ENCODE measurements around the gene ARAP1. TPM values are rescaled to one million over a fixed set of nuclear protein-coding genes. Genes with fewer than 3 reads are reported as not detected.

ARAP1 gene
- total RNA-seq, 2 donors from 2014 or later = 74.0 to 83.8 TPM

GRCh38 chr11:72760539-72761405, 8.6 kb upstream of the ARAP1 start:
- H3K27me3 ChIP-seq = no peaks in the 10 kb centered on the region
- H3K27ac ChIP-seq = peak overlapping the region; percentile 66 to 80
- no peak for TF ChIP-seq CTCF (IDR thresholded peaks at IDR 0.05)

GRCh38 chr11:72759468-72759985, 7.3 kb upstream of the ARAP1 start:
- H3K27ac ChIP-seq = peak overlapping the region; percentile 29 to 66
- H3K36me3 ChIP-seq = no peaks in the 10 kb centered on the region
- H3K4me3 ChIP-seq = no peak overlapping the region
- TF ChIP-seq CTCF (IDR thresholded peaks at IDR 0.05) = no peak
- no peaks in the 10 kb centered on the region for H3K27me3 ChIP-seq
- H3K4me1 ChIP-seq = peaks cover 0 to 21% of the 10 kb centered on the region in 2 donors
- H3K9me3 ChIP-seq = no peaks in the 10 kb centered on the region
- no peak for DNase-seq (ENCODE audit: low spot score)

More at GRCh38 chr11:72760539-72761405, 8.6 kb upstream of the ARAP1 start:
- DNase-seq (ENCODE audit: low spot score) = no peak
- H3K4me1 ChIP-seq = peaks cover 0 to 21% of the 10 kb centered on the region in 2 donors
- H3K9me3 ChIP-seq = no peaks in the 10 kb centered on the region
- no peaks in the 10 kb centered on the region for H3K36me3 ChIP-seq
- no peak overlapping the region for H3K4me3 ChIP-seq

- peaks cover 0 to 21% of the 10 kb centered on the region in 2 donors for H3K4me1 ChIP-seq
- DNase-seq (ENCODE audit: low spot score) = no peak
- H3K9me3 ChIP-seq = no peaks in the 10 kb centered on the region
- H3K4me3 ChIP-seq = no peak overlapping the region
- peak overlapping the region; percentile 32 to 66 for H3K27ac ChIP-seq
- TF ChIP-seq CTCF (IDR thresholded peaks at IDR 0.05) = no peak
- no peaks in the 10 kb centered on the region for H3K36me3 ChIP-seq
- H3K27me3 ChIP-seq = no peaks in the 10 kb centered on the region
Observed at GRCh38 chr11:72758690-72759389, 6.6 kb upstream of the ARAP1 start.

- no peaks in the 10 kb centered on the region for H3K27me3 ChIP-seq
- H3K9me3 ChIP-seq = no peaks in the 10 kb centered on the region
- no peak overlapping the region for H3K4me3 ChIP-seq
- peaks cover 0 to 21% of the 10 kb centered on the region in 2 donors for H3K4me1 ChIP-seq
- H3K27ac ChIP-seq = peak overlapping the region; percentile 32 to 66
- no peak for TF ChIP-seq CTCF (IDR thresholded peaks at IDR 0.05)
- DNase-seq (ENCODE audit: low spot score) = no peak
- H3K36me3 ChIP-seq = no peaks in the 10 kb centered on the region
Observed at GRCh38 chr11:72758304-72758689, 6.1 kb upstream of the ARAP1 start.

GRCh38 chr11:72755713-72756285, 3.6 kb upstream of the ARAP1 start:
- Histone ChIP-seq H3K4me3 (no peak overlapping the region), H3K4me1 (peaks cover 0 to 39% of the 10 kb centered on the region in 2 donors), H3K27me3 (no peaks in the 10 kb centered on the region), H3K9me3 (no peaks in the 10 kb centered on the region), H3K27ac (no peak overlapping the region), H3K36me3 (no peaks in the 10 kb centered on the region)
- no peak for DNase-seq (ENCODE audit: low spot score)
- TF ChIP-seq CTCF (IDR thresholded peaks at IDR 0.05) = no peak

Data from right atrium auricular region (tissue), 2 donors.